ENCODE results near the gene NUTF2.

NUTF2 gene

GRCh38 chr16:67833415-67834241 lies 13.1 kb upstream of the NUTF2 start (continued):
- TF ChIP-seq ZNF148 (tag by site-specific recombination; IDR thresholded peaks at IDR 0.05; ENCODE audit: borderline replicate concordance), result no peak
- TF ChIP-seq ZNF585B (tag by site-specific recombination; IDR thresholded peaks at IDR 0.05), result no peak
- no peak for TF ChIP-seq ZNF514 (tag by site-specific recombination; IDR thresholded peaks at IDR 0.05)
- TF ChIP-seq YY1 (tag by site-specific recombination; IDR thresholded peaks at IDR 0.05), result peak; percentile 70; the same call in 1 of the 2 replicates
- TF ChIP-seq ZNF544 (tag by site-specific recombination; IDR thresholded peaks at IDR 0.05), result no peak
- TF ChIP-seq ZNF660 (tag by site-specific recombination; IDR thresholded peaks at IDR 0.05), result peak; percentile 37; the same call in 1 of the 2 replicates
- TF ChIP-seq ZNF776 (tag by site-specific recombination; IDR thresholded peaks at IDR 0.05; ENCODE audit: borderline replicate concordance), result no peak
- TF ChIP-seq AEBP2 (tag by site-specific recombination; IDR thresholded peaks at IDR 0.05; ENCODE audit: borderline replicate concordance), result no peak
- peak; percentile 49; the same call in 1 of the 2 replicates for TF ChIP-seq ZNF2 (tag by site-specific recombination; IDR thresholded peaks at IDR 0.05)
- no peak for TF ChIP-seq ZNF529 (tag by site-specific recombination; IDR thresholded peaks at IDR 0.05; ENCODE audit: insufficient replicate concordance)
- no peak for TF ChIP-seq ZNF555 (tag by site-specific recombination; conservative IDR thresholded peaks at IDR 0.05)
- no peak for TF ChIP-seq INSM2 (tag by site-specific recombination; IDR thresholded peaks at IDR 0.05)
- TF ChIP-seq ZNF211 (tag by site-specific recombination; IDR thresholded peaks at IDR 0.05; ENCODE audit: low read depth), result no peak
- no peak for TF ChIP-seq FEZF1 (tag by site-specific recombination; IDR thresholded peaks at IDR 0.05)
- no peak for TF ChIP-seq ZNF645 (tag by site-specific recombination; IDR thresholded peaks at IDR 0.05)
- no peak for TF ChIP-seq ZNF394 (tag by site-specific recombination; IDR thresholded peaks at IDR 0.05; ENCODE audit: borderline replicate concordance)
- TF ChIP-seq ZNF214 (tag by site-specific recombination; IDR thresholded peaks at IDR 0.05; ENCODE audit: borderline replicate concordance), result no peak
- TF ChIP-seq ZBTB6 (tag by site-specific recombination; IDR thresholded peaks at IDR 0.05), result no peak
- no peak; the same call in 1 of the 2 replicates for TF ChIP-seq ZNF391 (tag by site-specific recombination; IDR thresholded peaks at IDR 0.05; ENCODE audit: borderline replicate concordance, low read depth)
- TF ChIP-seq ZNF10 (tag by site-specific recombination; IDR thresholded peaks at IDR 0.05), result peak; percentile 38; the same call in 1 of the 2 replicates
- 0 out of 2 replicates have a peak, but pooled peaks have one; percentile 41 for TF ChIP-seq ZNF600 (tag by site-specific recombination; IDR thresholded peaks at IDR 0.05)
- peak; percentile 44 for TF ChIP-seq KLF9 (tag by site-specific recombination; IDR thresholded peaks at IDR 0.05; ENCODE audit: low read depth)
- no peak for TF ChIP-seq ZNF169 (tag by site-specific recombination; IDR thresholded peaks at IDR 0.05)
- TF ChIP-seq TCF7L2 (IDR thresholded peaks at IDR 0.05; ENCODE audit: borderline replicate concordance, low read depth, low read length), result no peak
- TF ChIP-seq ZNF404 (tag by site-specific recombination; IDR thresholded peaks at IDR 0.05), result no peak
- no peak for TF ChIP-seq ZNF157 (tag by site-specific recombination; IDR thresholded peaks at IDR 0.05)
- no peak for TF ChIP-seq ZFP41 (tag by site-specific recombination; IDR thresholded peaks at IDR 0.05; ENCODE audit: borderline replicate concordance)
- TF ChIP-seq PRDM6 (tag by site-specific recombination; IDR thresholded peaks at IDR 0.05), result no peak
